C4-2B (cell line): ENCODE data around the gene ACSS3.

Source experiments
- H3K27ac ChIP-seq: fragments of 450-650 bp; 2 replicates; pipeline ENCODE4 v1.5.1; 2017
- CTCF ChIP-seq: fragments of 450-650 bp; conservative IDR thresholded peaks from 2 replicates; pipeline ENCODE4 v1.5.1; 2017; ENCODE audit warnings: mild to moderate bottlenecking
- ZFX ChIP-seq: fragments of 450-650 bp; IDR thresholded peaks from 2 replicates; pipeline ENCODE4 v1.6.1; 2017

Gene ACSS3

GRCh38 chr12:81077329-81077685, 572 bp upstream of the ACSS3 start:
- no peak overlapping the region for H3K27ac ChIP-seq

GRCh38 chr12:81078469-81079196, 754 bp downstream of the ACSS3 start:
- H3K27ac ChIP-seq, result no peak overlapping the region
- no peak for TF ChIP-seq ZFX
- TF ChIP-seq CTCF, result no peak

More at GRCh38 chr12:81077329-81077685, 572 bp upstream of the ACSS3 start:
- TF ChIP-seq ZFX (no peak), CTCF (no peak)

- no peak for TF ChIP-seq CTCF
- no peak for TF ChIP-seq ZFX
- H3K27ac ChIP-seq, result no peak overlapping the region
Measured at GRCh38 chr12:81079280-81080076, 1.6 kb downstream of the ACSS3 start.

- no peak overlapping the region for H3K27ac ChIP-seq
- TF ChIP-seq ZFX (no peak), CTCF (no peak)
Measured at GRCh38 chr12:81080431-81080983, 2.6 kb downstream of the ACSS3 start.

GRCh38 chr12:81081726-81082125, 3.8 kb downstream of the ACSS3 start:
- no peak for TF ChIP-seq ZFX
- no peak for TF ChIP-seq CTCF
- no peak overlapping the region for H3K27ac ChIP-seq

- TF ChIP-seq ZFX (no peak), CTCF (no peak)
- H3K27ac ChIP-seq, result no peak overlapping the region
Measured at GRCh38 chr12:81083018-81083417, 5.1 kb downstream of the ACSS3 start.

- no peak for TF ChIP-seq CTCF
- no peak for TF ChIP-seq ZFX
- H3K27ac ChIP-seq, result no peak overlapping the region
Measured at GRCh38 chr12:81083906-81084513, 6.1 kb downstream of the ACSS3 start.
